WI38 (cell line): ENCODE data around the gene CLDN17.

ENCODE experiments used
- H3K4me3 ChIP-seq: 2 replicates; pipeline ENCODE4 v1.5.1; 2011; ENCODE audit warnings: low read depth, mild to moderate bottlenecking, control low read depth, low read length
- TF ChIP-seq, protein P1 (sequence below): IDR thresholded peaks from 2 replicates; pipeline ENCODE4 v1.5.1; 2012; ENCODE audit warnings: low read depth, mild to moderate bottlenecking, control low read depth, low read length

CLDN17 gene

DNA sequence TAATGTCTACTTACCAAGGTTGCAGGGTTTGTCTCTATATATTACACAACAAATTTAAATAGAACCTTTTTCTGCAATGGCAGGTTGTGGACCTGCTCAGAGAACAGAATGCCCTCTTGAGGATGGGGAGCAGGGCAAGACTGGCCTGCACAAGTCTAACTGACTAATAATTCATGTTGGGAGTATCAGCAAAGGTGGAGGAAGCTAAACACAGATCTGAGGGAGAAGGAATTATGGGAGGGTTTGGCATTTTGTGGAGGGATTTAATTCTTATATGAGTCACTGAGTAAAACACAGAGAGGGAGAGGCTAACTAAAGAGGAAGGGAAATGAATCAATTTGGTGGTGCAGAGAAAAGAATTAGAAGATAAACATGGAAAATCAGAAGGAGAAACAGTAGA, 40.0 kb downstream of the CLDN17 start:
- no peak overlapping the region for H3K4me3 ChIP-seq
- TF ChIP-seq, protein P1, sequence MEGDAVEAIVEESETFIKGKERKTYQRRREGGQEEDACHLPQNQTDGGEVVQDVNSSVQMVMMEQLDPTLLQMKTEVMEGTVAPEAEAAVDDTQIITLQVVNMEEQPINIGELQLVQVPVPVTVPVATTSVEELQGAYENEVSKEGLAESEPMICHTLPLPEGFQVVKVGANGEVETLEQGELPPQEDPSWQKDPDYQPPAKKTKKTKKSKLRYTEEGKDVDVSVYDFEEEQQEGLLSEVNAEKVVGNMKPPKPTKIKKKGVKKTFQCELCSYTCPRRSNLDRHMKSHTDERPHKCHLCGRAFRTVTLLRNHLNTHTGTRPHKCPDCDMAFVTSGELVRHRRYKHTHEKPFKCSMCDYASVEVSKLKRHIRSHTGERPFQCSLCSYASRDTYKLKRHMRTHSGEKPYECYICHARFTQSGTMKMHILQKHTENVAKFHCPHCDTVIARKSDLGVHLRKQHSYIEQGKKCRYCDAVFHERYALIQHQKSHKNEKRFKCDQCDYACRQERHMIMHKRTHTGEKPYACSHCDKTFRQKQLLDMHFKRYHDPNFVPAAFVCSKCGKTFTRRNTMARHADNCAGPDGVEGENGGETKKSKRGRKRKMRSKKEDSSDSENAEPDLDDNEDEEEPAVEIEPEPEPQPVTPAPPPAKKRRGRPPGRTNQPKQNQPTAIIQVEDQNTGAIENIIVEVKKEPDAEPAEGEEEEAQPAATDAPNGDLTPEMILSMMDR, result no peak

DNA sequence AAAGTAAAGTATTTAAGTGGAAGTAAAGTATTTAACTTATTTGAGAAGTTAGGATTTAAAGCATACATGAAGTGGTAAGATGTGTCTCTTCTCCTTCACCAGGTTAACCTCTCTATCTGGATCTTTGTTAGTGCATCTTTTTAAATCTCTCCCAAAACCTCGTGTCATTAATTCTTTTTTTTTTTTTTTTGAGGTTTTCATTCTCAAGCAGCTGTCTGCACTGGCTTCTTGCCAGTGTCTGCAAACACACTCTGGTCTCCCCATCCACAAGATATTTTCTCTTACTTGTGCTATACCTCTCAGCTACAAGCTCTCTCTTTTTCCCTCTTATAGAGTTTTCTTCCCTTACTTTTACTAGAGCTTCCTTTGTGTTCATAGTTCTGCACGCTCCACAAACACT, 49.0 kb downstream of the CLDN17 start:
- TF ChIP-seq, protein P1, result no peak
- no peak overlapping the region for H3K4me3 ChIP-seq

DNA sequence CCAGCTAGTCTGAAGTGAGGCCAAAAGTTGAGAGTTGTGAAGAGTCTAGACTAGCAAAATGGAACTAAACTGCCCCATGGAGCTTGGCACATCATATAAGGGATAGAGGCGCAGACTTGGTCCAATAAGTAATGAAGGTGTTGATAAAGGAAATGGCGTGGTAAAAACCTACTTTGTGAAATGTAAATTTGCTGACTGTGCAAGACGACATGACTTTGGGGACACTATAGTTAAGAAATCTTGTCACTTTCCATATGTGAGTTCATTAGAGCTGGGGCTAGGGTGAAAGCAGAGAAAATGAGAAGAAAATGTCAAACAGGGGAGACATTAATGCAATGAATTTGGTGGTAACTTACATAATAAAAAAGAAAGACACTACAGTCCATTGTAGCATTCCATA, 50.1 kb downstream of the CLDN17 start:
- no peak overlapping the region for H3K4me3 ChIP-seq
- TF ChIP-seq, protein P1, result no peak
